OCI-LY7 (cell line): ENCODE results near the gene ITGA5. TPM values are rescaled to one million over a fixed set of nuclear protein-coding genes. Genes with fewer than 3 reads are reported as not detected.

ENCODE experiments used
- BruUV-seq: library from RNA; stranded (reverse); fragments of 400-500 nt; replicated peaks from 2 replicates; lab custom pipeline; 2021; lab: Mats Ljungman, UMichigan
- CTCF ChIA-PET: fragments of 300-600 bp; sonication (Branson Sonifier 250); formaldehyde crosslinking; loops from one replicate; lab custom pipeline; 2022; ENCODE audit warnings: antibody characterized with exemption; ENCODE audit not compliant: unreplicated experiment; lab: Charles Lee
- POLR2A ChIA-PET: fragments of 300-600 bp; sonication (Branson Sonifier 250); formaldehyde crosslinking; loops from one replicate; lab custom pipeline; 2022; ENCODE audit warnings: antibody characterized with exemption; lab: Charles Lee
- DNase-seq: peaks from one replicate; pipeline ENCODE4 v3.0.0-alpha.2; 2015; ENCODE audit warnings: low spot score
- H2AFZ ChIP-seq: fragments of 200-600 bp; sonication (generic), shearing (Covaris generic); 2 replicates; pipeline ENCODE4 v1.6.1; 2014; ENCODE audit warnings: mild to moderate bottlenecking, antibody characterized with exemption, low read length, moderate library complexity
- H3K27ac ChIP-seq: fragments of 200-600 bp; sonication (generic); 2 replicates; pipeline ENCODE4 v1.5.1; 2014; ENCODE audit warnings: mixed run types, low read depth, mild to moderate bottlenecking, moderate library complexity, low read length, inconsistent platforms; ENCODE audit not compliant: poor library complexity, severe bottlenecking
- H3K36me3 ChIP-seq: fragments of 200-600 bp; sonication (generic); 2 replicates; pipeline ENCODE4 v1.6.1; 2014; ENCODE audit warnings: mild to moderate bottlenecking, antibody characterized with exemption, low read length, moderate library complexity, mixed read lengths; ENCODE audit not compliant: insufficient read depth
- H3K4me1 ChIP-seq: fragments of 200-600 bp; sonication (generic); 2 replicates; pipeline ENCODE4 v1.5.1; 2014; ENCODE audit warnings: mild to moderate bottlenecking, low read length; ENCODE audit not compliant: insufficient read depth, poor library complexity, severe bottlenecking
- H3K4me2 ChIP-seq: fragments of 200-600 bp; sonication (generic); 2 replicates; pipeline ENCODE4 v1.6.1; 2014; ENCODE audit warnings: mild to moderate bottlenecking, low read length
- H3K4me3 ChIP-seq: fragments of 200-600 bp; sonication (generic); 2 replicates; pipeline ENCODE4 v1.5.1; 2014; ENCODE audit warnings: mild to moderate bottlenecking, low read depth, low read length; ENCODE audit not compliant: poor library complexity, severe bottlenecking
- H3K79me2 ChIP-seq: fragments of 200-600 bp; sonication (generic); 2 replicates; pipeline ENCODE4 v1.6.1; 2016; ENCODE audit warnings: low read depth, mild to moderate bottlenecking, low read length, moderate library complexity, mixed read lengths; ENCODE audit not compliant: insufficient read depth
- H3K9me2 ChIP-seq: fragments of 200-600 bp; sonication (generic); 2 replicates; pipeline ENCODE4 v1.6.1; 2016; ENCODE audit warnings: mild to moderate bottlenecking, low read length, mixed read lengths; ENCODE audit not compliant: insufficient read depth
- H3K9me3 ChIP-seq: fragments of 200-600 bp; sonication (generic); 2 replicates; pipeline ENCODE4 v1.6.1; 2014; ENCODE audit warnings: mild to moderate bottlenecking, mixed run types, low read length, mixed read lengths
- H4K20me1 ChIP-seq: fragments of 200-600 bp; sonication (generic); 2 replicates; pipeline ENCODE4 v1.6.1; 2014; ENCODE audit warnings: mild to moderate bottlenecking, antibody characterized with exemption, low read length, moderate library complexity, mixed read lengths; ENCODE audit not compliant: insufficient read depth
- EZH2phosphoT487 ChIP-seq: fragments of 200-600 bp; sonication (generic); IDR thresholded peaks from 2 replicates; pipeline ENCODE4 v1.6.1; 2018; ENCODE audit warnings: low read depth, borderline replicate concordance, mild to moderate bottlenecking, mixed run types, antibody characterized with exemption, low read length, moderate library complexity, mixed read lengths
- intact Hi-C: fragments of 100-400 bp; cut with micrococcal nuclease; formaldehyde crosslinking; loops from one replicate; pipeline ENCODE4 v1.10.0; 2022; ENCODE audit not compliant: unreplicated experiment
- total RNA-seq, 2 experiments: library from RNA; depleted of rRNA in 1 of 2; stranded (reverse); fragments of >200 nt in 1 of 2; shearing (Covaris generic) in 1 of 2; gene quantifications; 2 replicates each; pipeline ENCODE4 v1.2.3, GENCODE V29; 2014 to 2022
- TF ChIP-seq, protein P1 (sequence below): fragments of 200-600 bp; sonication (generic); conservative IDR thresholded peaks from 2 replicates; pipeline ENCODE4 v1.5.1; 2014; ENCODE audit warnings: mild to moderate bottlenecking, antibody characterized with exemption, low read length, moderate library complexity, mixed read lengths

ITGA5 gene
- total RNA-seq, 2 experiments from 2014 or later: 0.06 to 0.34 TPM

DNA sequence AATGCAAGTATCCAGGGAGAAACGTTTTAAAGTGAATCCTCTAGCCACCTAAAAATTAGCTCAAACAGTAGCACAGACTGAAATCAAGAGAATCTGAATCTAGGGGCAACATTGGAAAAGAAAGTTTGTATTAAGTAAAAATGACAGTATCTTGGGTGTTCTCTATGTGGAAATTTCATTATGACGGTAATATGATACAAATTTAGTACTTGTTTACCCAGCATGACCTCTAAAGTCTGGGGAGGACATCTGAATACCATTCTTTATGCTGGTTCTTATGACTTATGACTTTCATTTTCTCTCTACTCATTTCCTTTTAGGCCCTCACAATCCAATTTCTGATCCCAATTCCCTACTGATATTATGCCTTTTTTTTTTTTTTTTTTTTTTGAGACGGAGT, 40.3 kb upstream of the ITGA5 start:
- H3K79me2 ChIP-seq: no peaks in the 10 kb centered on the region
- no peaks in the 10 kb centered on the region for H3K9me2 ChIP-seq
- no peaks in the 10 kb centered on the region for H4K20me1 ChIP-seq
- no peak overlapping the region for H3K27ac ChIP-seq
- BruUV-seq: no TSS peak
- H2AFZ ChIP-seq: no peak overlapping the region
- POLR2A ChIA-PET: interaction anchor here (1.2 kb wide), 1 partner anchor 15 kb away, joined by 3 read pairs; no protein-coding TSS in a partner anchor
- no peak for TF ChIP-seq EZH2phosphoT487
- TF ChIP-seq, protein P1, sequence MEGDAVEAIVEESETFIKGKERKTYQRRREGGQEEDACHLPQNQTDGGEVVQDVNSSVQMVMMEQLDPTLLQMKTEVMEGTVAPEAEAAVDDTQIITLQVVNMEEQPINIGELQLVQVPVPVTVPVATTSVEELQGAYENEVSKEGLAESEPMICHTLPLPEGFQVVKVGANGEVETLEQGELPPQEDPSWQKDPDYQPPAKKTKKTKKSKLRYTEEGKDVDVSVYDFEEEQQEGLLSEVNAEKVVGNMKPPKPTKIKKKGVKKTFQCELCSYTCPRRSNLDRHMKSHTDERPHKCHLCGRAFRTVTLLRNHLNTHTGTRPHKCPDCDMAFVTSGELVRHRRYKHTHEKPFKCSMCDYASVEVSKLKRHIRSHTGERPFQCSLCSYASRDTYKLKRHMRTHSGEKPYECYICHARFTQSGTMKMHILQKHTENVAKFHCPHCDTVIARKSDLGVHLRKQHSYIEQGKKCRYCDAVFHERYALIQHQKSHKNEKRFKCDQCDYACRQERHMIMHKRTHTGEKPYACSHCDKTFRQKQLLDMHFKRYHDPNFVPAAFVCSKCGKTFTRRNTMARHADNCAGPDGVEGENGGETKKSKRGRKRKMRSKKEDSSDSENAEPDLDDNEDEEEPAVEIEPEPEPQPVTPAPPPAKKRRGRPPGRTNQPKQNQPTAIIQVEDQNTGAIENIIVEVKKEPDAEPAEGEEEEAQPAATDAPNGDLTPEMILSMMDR: no peak
- H3K4me2 ChIP-seq: no peak overlapping the region
- H3K9me3 ChIP-seq: no peaks in the 10 kb centered on the region
- CTCF ChIA-PET: no interaction called here
- peaks cover 75% of the 10 kb centered on the region for H3K36me3 ChIP-seq
- no peak for DNase-seq
- intact Hi-C loops: no loop called here
- H3K4me1 ChIP-seq: no peaks in the 10 kb centered on the region
- no peak overlapping the region for H3K4me3 ChIP-seq

DNA sequence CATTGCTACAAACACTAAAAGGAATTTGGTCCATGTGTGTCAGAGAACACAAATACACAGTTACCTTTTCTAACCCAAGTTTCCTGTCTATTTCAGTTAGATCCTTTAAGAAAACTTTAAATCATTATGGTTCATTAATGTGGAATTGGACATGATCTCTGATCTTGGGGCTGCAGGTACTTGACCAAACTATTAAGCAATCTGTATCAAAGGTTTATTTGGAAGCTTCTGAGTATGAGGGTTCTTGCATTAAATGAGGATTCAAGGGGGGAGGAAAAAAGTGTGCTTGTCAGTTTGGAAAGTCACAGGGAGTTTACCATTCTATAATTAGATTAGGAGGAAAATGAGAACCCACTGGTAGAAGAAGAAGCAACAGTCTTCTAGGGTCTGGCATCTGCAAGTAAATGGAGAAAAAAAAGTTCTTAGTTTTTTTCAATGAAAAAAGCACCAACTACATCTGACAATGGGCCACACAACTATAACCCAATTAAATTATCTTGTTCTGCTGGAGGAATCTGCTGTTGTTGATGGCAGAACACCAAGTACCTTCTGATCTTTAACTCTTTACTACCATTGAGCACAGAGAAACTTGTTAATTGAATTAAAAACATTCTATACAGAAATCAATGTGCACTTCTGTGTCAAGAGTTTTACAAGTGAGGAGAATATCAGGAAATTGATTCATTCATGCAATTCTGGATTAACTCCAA, 36.8 kb upstream of the ITGA5 start:
- Histone ChIP-seq H3K36me3 (peaks cover 50% of the 10 kb centered on the region), H3K27ac (no peak overlapping the region), H4K20me1 (no peaks in the 10 kb centered on the region), H3K9me2 (no peaks in the 10 kb centered on the region), H3K4me3 (no peak overlapping the region), H3K79me2 (no peaks in the 10 kb centered on the region), H3K4me2 (no peak overlapping the region), H3K9me3 (no peaks in the 10 kb centered on the region), H2AFZ (no peak overlapping the region), H3K4me1 (no peaks in the 10 kb centered on the region)
- ChIA-PET POLR2A (interaction anchor here (1.4 kb wide), 1 partner anchor 11 kb away, joined by 7 read pairs; no protein-coding TSS in a partner anchor), CTCF (no interaction called here)
- no TSS peak for BruUV-seq
- DNase-seq: no peak
- no peak for TF ChIP-seq EZH2phosphoT487
- TF ChIP-seq, protein P1: no peak
- intact Hi-C loops: no loop called here

DNA sequence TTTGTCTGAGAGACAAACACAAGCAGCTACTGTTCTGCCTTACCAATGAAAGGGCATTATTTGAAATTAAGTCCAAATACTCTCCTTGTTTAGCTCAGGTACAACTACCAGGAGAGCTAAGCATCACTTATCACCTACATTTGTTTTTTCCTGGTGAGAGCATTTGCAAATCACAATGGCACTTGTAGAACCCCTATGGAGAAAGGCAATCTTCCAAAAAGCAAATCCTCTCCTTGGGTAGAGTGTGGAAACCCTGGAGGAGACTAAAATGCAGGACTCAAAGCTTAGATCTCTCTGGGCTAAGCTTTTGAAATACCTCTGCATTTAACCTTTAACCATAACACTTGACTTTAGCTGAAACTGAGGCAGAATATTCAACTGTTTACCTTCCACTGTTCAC, 33.6 kb upstream of the ITGA5 start:
- no TSS peak for BruUV-seq

More for the DNA sequence above, 33.6 kb upstream of the ITGA5 start:
- Histone ChIP-seq H3K36me3 (peaks cover 33% of the 10 kb centered on the region), H3K4me3 (no peak overlapping the region), H3K4me1 (no peaks in the 10 kb centered on the region), H3K9me3 (no peaks in the 10 kb centered on the region), H4K20me1 (no peaks in the 10 kb centered on the region), H3K4me2 (no peak overlapping the region), H3K27ac (no peak overlapping the region), H3K79me2 (no peaks in the 10 kb centered on the region), H2AFZ (no peak overlapping the region), H3K9me2 (no peaks in the 10 kb centered on the region)
- DNase-seq: no peak
- POLR2A ChIA-PET: interaction anchor here (1.0 kb wide), 1 partner anchor 30 kb away, joined by 3 read pairs; no protein-coding TSS in a partner anchor
- intact Hi-C loops: no loop called here
- CTCF ChIA-PET: no interaction called here
- TF ChIP-seq, protein P1: no peak
- no peak for TF ChIP-seq EZH2phosphoT487
